Urinary bladder (tissue), 4 donors: Measurements from ENCODE around the gene HOTAIR. TPM values are rescaled to one million over a fixed set of nuclear protein-coding genes. Genes with fewer than 3 reads are reported as not detected.

ENCODE experiments used
- DNase-seq: peaks from one replicate; pipeline ENCODE4 v3.0.0-alpha.2; 2015; ENCODE audit errors: extremely low spot score
- H3K27ac ChIP-seq: one replicate; pipeline ENCODE4 v1.5.1; 2013; ENCODE audit warnings: low read depth, mild to moderate bottlenecking, moderate library complexity
- H3K36me3 ChIP-seq: one replicate; pipeline ENCODE4 v1.6.1; 2013; ENCODE audit warnings: mild to moderate bottlenecking, moderate library complexity; ENCODE audit not compliant: insufficient read depth
- H3K4me1 ChIP-seq: one replicate; pipeline ENCODE4 v1.6.1; 2013; ENCODE audit warnings: mild to moderate bottlenecking, moderate library complexity; ENCODE audit not compliant: insufficient read depth
- H3K4me3 ChIP-seq: one replicate; pipeline ENCODE4 v1.5.1; 2013; ENCODE audit warnings: low read depth, low read length
- WGBS: extraction: QIAGEN DNeasy Blood & Tissue Kit; methylation state at CpG from one replicate; pipeline ENCODE4 v1.1.7; 2013; 5-methylcytosine and 5-hydroxymethylcytosine counted together
- polyA plus RNA-seq: library from polyadenylated mRNA; stranded (reverse); fragments of 200-250 nt; gene quantifications from one replicate; pipeline ENCODE4 v1.2.3, GENCODE V29; 2013
- total RNA-seq: library from RNA; depleted of rRNA; stranded (reverse); fragments of >200 nt; gene quantifications from one replicate; pipeline ENCODE4 v1.2.3, GENCODE V29; 2014
- donor health status: healthy with polysubstance abuse.
- donor health status: healthy.

HOTAIR gene
- total and polyA plus RNA-seq, 2 donors: 1.1 to 6.3 TPM

DNA sequence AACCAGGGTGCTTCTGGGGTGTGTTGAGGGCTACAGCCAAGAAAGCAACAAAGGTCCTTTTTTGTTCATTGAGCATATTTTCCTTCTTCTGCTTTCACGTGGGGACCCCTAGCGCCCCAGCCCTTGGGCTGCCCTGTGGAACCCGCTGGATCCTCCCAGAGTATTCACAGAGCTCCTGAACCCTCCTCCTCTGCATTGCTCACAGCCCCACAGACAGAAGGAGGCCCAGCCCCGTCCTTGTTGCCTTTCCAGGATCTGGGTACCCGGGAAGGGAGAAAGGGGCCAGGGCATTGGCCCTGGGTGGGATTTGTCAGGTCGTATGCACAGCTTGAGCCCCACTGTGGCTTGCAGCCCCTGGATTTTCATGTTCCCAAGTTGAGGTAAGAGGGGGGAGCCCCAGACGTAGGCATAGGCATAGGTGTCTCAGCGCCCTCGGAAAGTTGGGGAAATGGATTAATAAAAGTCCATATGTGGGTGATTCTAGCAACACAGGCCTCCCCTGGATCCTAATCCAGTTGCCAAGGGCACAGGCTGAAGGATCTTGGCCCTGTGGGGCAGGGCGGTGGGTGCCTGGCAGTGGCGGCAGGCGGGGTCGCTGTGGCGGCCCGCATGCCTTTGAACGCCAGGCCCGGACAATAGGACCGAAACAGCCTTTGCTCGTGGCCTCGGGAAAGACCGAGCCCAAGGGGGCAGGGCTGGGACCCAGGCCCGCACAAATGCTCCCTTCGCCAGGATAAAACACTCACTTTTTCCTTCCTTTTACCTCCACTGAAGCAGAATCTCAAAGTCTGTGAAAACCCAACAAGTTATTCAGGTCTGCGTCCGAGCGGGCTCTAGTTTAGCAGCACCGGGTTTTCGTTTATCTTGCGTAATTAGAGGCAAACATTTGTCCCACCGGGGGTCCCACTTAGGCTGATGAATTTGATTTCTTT, 7.1 kb upstream of the HOTAIR start:
- H3K4me3 ChIP-seq: no peak overlapping the region
- no peaks in the 10 kb centered on the region for H3K4me1 ChIP-seq
- 69% methylated on average over 30 of the region's 30 CpGs for WGBS
- no peak for DNase-seq
- no peaks in the 10 kb centered on the region for H3K36me3 ChIP-seq
- no peak overlapping the region for H3K27ac ChIP-seq

DNA sequence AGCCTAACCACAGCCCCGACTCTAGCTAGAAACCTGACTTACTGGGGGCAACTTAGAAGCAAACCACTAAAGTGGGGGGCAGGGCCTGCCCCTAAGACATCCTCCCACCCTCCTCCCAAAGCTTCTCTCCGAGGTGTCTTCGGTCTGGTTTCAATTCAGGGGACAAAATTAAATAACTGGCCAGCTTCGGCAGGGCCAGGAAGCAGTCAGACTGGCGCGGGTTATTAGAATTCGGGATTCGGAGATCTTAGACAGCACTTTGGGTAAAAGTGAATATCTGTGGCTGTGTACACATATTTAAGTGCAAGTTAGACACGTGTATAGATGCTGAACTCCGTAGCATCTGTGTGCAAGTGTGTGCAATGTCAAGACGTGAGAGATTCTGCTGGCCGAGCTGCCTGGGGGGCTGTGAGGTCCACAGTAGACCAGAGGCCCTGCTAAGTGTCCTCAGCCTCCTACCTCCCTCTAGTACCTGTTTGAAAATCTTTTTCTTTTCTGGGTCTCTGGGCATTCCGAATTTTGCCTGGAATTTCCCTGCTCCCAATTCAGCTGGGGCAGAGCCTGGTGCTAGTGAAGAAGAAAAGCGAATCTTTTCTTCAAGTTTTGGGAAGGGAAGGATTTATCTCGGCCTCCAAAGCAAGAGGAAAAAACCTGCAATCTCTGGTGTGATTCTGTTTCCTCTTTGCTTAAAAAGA, 6.2 kb upstream of the HOTAIR start:
- WGBS: 69% methylated on average over 15 of the region's 15 CpGs
- no peaks in the 10 kb centered on the region for H3K36me3 ChIP-seq
- H3K27ac ChIP-seq: no peak overlapping the region
- H3K4me1 ChIP-seq: no peaks in the 10 kb centered on the region
- H3K4me3 ChIP-seq: no peak overlapping the region
- DNase-seq: no peak

DNA sequence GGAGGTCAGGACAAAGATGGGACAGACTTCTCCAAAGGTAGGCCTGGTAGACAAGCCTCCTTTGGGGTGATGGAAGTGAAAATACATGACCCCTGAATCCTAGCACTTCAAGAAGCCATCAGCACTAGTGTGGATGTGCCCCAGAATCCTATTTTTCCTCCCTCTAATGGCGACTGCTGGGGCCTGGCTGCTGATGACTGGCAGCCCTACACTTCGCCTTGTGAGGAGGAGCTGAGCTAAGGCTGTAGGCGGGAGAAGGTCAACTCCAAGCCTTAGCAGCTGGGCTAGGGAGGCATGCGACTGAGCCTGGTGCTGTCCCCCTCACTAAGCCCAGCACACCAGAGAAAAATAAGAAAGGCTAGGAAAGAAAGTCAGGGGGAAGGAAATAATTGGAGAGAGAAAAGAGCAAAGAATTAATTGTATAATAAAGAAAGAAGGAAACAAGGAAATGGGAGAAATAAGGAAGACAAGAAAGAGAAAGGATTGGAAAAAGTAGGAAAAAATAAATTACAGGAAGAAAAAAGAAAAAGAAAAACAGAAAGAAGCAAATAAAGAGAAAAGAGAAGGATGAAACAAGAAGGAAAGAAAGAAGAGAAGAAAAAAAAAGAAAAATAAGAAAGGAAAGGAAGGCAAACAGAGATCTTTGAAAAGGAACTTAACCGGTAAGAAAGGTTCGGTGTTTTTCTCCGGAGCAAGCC, 5.5 kb upstream of the HOTAIR start:
- no peaks in the 10 kb centered on the region for H3K4me1 ChIP-seq
- WGBS: 74% methylated on average over 7 of the region's 7 CpGs

DNA sequence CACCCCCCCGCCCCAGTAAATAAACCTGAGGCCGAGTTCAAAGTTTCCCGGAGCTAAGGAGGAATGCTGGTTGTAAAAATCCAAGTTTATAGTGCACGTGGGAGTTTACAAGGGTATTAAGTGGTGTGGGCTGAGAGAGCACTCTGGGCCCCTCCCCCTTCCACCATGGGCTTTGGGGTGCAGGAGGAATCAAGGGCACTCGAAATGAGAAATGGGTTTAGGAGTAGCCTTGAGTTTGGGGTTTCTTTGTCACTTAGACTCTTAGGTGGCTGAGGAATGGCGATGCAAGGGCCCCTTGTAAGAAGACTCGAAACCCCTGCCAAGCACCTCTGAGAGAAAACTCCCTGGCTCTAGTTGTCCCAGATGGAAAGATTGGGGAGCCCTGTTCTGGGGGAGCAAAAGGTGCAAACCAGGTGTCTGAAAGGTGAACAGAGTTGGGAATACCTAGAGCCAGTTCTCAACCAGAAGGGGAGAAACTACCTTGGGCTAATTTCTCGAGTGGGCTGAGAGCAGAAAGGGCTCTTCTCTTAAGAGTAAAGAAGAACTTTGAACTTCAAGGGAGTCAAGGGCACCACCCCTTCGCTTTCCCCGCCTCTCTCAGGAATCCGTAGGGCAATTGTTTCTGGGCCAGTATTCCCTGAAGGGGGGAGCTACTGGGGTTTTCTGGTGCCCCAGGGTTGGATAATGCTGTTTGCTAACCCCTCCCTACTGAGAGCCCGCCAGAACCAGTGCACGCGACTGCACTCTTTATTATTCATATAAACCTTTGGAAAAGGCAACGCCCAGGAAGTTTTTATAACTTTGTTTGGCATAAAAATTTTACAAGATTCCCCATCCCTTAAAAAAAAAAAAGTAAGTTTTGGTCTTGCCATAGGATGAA, 4.0 kb upstream of the HOTAIR start:
- Histone ChIP-seq H3K4me3 (no peak overlapping the region), H3K36me3 (no peaks in the 10 kb centered on the region), H3K27ac (no peak overlapping the region), H3K4me1 (peaks cover 3% of the 10 kb centered on the region)
- no peak for DNase-seq
- 33% methylated on average over 15 of the region's 15 CpGs for WGBS

More for the DNA sequence above, 5.5 kb upstream of the HOTAIR start:
- no peak for DNase-seq
- Histone ChIP-seq H3K27ac (no peak overlapping the region), H3K4me3 (no peak overlapping the region), H3K36me3 (no peaks in the 10 kb centered on the region)

DNA sequence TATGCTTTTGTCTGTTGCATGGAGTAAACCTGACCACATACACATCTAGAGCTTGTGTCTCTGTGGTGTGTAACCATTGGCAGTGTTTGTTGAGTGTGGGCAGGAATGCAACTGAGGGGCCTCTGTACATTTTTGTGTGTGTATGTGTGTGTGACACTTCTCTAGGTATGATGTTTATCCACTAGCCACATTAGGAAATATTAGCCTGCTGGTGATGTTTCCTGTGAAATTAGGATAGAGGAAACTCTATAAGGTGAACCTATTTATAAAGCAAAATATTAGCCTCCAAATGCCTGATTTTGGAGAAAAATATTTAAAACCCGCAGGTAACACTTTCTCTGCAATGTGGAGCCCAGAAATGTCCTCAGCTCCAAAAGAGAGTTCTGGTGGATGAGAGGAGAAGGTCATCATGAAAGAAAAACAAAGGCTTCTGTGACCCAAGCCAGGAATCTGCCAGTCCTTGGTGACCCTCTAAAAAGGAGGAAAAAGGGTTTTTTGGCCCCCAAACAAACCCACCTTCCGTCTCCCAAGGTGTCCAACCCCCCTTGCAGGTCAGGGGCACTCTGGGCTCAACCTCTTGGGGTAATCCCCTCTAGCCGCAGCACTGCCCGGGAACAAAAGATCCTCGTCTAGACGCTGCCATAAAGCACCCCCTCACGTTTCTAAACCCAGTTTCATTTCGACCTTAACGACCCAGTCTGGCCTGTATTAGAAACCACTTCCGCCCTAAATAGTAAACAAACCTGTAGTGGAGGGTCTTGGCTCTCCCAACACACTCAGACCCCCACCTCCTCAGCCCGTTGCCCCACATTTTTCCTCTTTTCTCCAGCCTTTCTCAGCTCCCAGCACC, 3.1 kb upstream of the HOTAIR start:
- Histone ChIP-seq H3K4me3 (no peak overlapping the region), H3K36me3 (no peaks in the 10 kb centered on the region), H3K27ac (no peak overlapping the region), H3K4me1 (peaks cover 3% of the 10 kb centered on the region)
- DNase-seq: no peak
- 26% methylated on average over 11 of the region's 11 CpGs for WGBS

DNA sequence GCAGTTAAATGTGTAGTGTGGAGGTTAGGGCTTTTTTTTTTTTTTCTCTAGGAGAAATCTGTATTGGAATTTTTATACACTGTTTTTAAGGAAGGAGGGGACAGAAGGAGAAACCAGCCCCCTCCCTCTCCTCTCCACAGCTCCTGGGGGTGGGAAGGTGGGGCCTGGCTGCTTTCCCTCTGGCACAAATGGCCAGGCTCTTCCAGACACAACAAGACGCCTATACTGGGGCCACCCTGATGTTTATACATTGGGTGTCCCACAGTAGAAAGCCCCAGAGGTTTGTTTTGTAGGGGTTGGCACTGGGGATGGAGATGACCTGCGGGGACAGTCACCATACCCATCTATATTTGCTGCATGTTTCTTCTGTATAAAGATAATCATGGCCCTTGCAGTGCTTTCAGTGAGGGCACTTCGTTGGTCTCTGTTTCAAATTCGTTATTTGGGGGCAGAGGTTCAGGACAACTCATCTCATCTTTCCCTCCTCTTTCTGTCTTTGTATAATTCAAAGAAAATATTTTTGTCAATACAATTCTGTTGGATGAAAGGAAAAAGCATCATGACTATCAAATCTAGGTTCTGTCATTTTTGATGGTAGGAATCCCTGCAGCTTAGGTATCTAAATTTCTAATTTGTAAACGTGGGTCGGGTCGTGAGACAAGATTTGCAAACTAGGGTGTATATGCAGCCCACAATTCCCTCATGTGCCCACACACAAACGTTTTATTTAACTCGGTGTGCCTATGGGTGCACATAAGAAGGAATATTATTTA, 2.3 kb upstream of the HOTAIR start:
- WGBS: 55% methylated on average over 9 of the region's 9 CpGs
- Histone ChIP-seq H3K27ac (no peak overlapping the region), H3K4me1 (peaks cover 3% of the 10 kb centered on the region)

DNA sequence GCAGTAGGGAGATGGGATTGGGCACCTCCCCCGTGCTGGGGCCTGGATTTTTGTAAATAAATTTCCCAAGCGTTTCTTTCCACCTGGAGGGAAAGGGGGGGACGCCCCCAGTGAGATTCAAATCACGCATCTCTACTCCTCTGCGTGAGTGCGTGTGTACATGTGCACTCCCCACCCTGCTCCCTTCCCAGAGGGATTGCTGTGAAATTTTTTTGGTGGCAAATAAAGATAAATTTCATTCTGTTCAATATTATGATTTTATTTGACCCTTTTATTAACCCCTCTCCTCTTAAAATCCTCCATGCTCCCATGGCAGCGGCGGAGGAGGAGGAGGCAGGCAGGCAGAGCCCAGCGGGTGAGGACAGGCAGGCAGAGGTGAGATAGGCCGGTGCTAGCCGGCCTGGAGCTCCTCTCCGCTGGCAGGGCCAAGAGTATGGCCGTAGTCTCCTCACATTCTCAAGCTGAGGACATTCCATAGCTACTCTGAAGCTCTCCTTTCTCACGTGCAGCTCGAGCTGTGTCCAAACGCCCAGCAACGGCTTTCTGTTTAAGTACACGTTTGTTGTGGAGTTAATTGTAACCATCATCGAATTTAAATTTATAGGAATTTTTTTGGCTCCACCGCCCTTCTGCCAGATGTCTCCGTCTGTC, 1.5 kb upstream of the HOTAIR start:
- 46% methylated on average over 21 of the region's 21 CpGs for WGBS
- no peak overlapping the region for H3K4me3 ChIP-seq
- H3K4me1 ChIP-seq: peaks cover 3% of the 10 kb centered on the region
- H3K27ac ChIP-seq: no peak overlapping the region
- DNase-seq: no peak
- H3K36me3 ChIP-seq: no peaks in the 10 kb centered on the region

More for the DNA sequence above, 2.3 kb upstream of the HOTAIR start:
- H3K36me3 ChIP-seq: no peaks in the 10 kb centered on the region
- DNase-seq: no peak
- H3K4me3 ChIP-seq: no peak overlapping the region

DNA sequence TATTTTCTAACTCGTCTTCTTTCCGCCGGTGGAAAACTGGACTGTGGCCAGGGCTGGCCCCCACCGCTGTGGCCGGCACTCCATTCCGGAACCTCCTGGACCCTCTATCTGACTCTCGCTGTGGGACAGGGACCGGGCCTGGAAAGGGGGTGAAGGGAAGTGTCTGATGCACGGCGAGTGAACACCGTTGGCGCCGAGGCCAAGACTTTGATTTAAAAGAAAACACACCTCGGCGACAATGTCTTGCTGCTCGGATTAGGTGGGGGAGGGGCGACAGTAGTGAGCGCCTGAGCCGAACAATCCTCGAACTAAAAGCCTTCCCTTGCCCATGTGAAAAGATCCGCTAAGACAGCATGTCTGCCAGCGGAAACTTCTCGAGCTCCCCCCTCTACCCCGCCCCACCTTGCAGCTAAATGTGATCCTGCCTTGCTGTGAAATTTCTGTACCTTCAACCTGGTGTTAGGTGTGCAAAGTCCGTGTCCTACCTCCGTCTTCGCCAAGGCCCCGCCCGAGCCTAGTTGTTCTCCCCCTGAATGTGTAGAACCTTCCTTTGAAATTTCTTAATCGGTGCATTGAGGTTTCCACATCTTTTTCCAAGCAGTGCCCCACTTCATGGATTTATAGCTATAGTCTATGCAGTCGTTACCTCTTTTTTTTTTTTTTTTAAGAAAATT, 862 bp upstream of the HOTAIR start:
- Histone ChIP-seq H3K4me1 (peaks cover 3% of the 10 kb centered on the region), H3K36me3 (no peaks in the 10 kb centered on the region), H3K4me3 (peak overlapping the region; percentile 42), H3K27ac (no peak overlapping the region)
- 48% methylated on average over 31 of the region's 31 CpGs for WGBS
- DNase-seq: no peak

DNA sequence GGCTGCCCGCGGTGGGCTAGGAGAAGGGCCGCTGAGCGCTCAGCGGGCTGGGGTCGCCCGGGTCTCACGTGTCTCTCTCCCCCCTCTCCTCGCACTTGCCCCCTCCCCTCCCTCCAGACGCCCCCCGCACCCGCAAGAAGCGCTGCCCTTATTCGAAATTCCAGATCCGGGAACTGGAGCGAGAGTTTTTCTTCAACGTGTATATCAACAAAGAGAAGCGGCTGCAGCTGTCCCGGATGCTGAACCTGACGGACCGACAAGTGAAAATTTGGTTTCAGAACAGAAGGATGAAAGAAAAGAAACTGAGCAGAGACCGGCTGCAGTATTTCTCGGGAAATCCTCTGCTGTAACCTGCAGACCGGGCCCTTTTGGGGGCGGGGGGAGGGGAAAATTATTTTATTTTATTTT, 314 bp upstream of the HOTAIR start:
- no peak overlapping the region for H3K27ac ChIP-seq
- 6% methylated on average over 25 of the region's 25 CpGs for WGBS
- H3K4me1 ChIP-seq: peaks cover 3% of the 10 kb centered on the region
- H3K36me3 ChIP-seq: no peaks in the 10 kb centered on the region
- H3K4me3 ChIP-seq: peak overlapping the region; percentile 42
- DNase-seq: no peak

DNA sequence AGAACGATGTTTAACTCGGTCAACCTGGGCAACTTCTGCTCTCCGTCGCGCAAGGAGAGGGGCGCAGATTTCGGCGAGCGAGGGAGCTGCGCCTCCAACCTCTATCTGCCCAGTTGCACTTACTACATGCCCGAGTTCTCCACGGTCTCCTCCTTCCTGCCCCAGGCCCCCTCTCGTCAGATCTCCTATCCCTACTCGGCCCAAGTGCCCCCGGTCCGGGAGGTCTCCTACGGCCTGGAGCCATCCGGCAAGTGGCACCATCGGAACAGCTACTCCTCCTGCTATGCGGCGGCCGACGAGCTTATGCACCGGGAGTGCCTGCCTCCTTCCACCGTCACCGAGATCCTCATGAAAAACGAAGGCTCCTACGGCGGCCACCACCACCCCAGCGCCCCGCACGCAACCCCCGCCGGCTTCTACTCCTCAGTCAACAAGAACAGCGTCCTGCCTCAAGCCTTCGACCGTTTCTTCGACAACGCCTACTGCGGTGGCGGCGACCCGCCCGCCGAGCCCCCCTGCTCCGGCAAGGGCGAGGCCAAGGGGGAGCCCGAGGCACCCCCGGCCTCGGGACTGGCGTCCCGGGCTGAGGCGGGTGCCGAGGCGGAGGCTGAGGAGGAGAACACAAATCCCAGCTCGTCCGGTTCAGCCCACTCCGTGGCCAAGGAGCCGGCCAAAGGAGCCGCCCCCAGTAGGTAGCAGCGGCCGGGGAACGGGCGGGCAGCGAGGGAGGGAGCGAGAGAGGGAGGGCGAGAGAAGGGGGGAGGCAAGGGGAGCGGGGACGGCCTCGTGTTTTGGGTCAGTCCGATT, 1.3 kb downstream of the HOTAIR start:
- H3K4me3 ChIP-seq: peak overlapping the region; percentile 42
- H3K27ac ChIP-seq: no peak overlapping the region
- peaks cover 3% of the 10 kb centered on the region for H3K4me1 ChIP-seq
- no peaks in the 10 kb centered on the region for H3K36me3 ChIP-seq
- DNase-seq: no peak
- WGBS: 2% methylated on average over 71 of the region's 71 CpGs
